HCT116 (cell line): ENCODE measurements around the gene PCNT. TPM values are rescaled to one million over a fixed set of nuclear protein-coding genes. Genes with fewer than 3 reads are reported as not detected.

ENCODE experiments used
- ATAC-seq: fragments of 200-7000 bp; cut with Tn5 transposase; 2 replicates; pipeline ENCODE4 v1.9.1; 2020; ENCODE audit warnings: mild to moderate bottlenecking, moderate library complexity
- BruUV-seq: library from RNA; stranded (reverse); fragments of 400-500 nt; replicated peaks from 2 replicates; lab custom pipeline; 2021; lab: Mats Ljungman, UMichigan
- CTCF ChIA-PET: fragments of 300-600 bp; sonication (Branson Sonifier 250); formaldehyde crosslinking; loops from one replicate; lab custom pipeline; 2021; ENCODE audit warnings: antibody characterized with exemption; lab: Charles Lee
- POLR2A ChIA-PET: fragments of 300-600, 350-600 bp; sonication (Branson Sonifier 250); formaldehyde crosslinking; loops from one replicate; lab custom pipeline; 2021; ENCODE audit warnings: antibody characterized with exemption; lab: Charles Lee
- RAD21 ChIA-PET, 2 experiments: fragments of 300-600 bp; sonication (Branson Sonifier 250); formaldehyde crosslinking; loops; one replicate each; lab custom pipeline; 2023; ENCODE audit warnings: low total read pairs in 2 of 2; ENCODE audit not compliant: uncharacterized antibody in 2 of 2, unreplicated experiment in 2 of 2, low non-redundant PET in 1 of 2; lab: Charles Lee
- DNase-seq: peaks from one replicate; pipeline ENCODE4 v3.0.0-alpha.2; 2010; ENCODE audit warnings: low read depth, low spot score
- H2AFZ ChIP-seq: fragments of 200-600 bp; shearing (Covaris generic), sonication (generic); 2 replicates; pipeline ENCODE4 v1.6.1; 2017; ENCODE audit warnings: low read depth, mixed run types, mixed read lengths, antibody characterized with exemption, low read length; ENCODE audit not compliant: poor library complexity, severe bottlenecking
- H3K27ac ChIP-seq: 2 replicates; pipeline ENCODE4 v1.5.1; 2012; ENCODE audit warnings: low read depth, low read length
- H3K27me3 ChIP-seq: fragments of 200-600 bp; sonication (generic); 2 replicates; pipeline ENCODE4 v1.6.1; 2016; ENCODE audit warnings: mixed run types, low read length, mixed read lengths; ENCODE audit not compliant: insufficient read depth
- H3K36me3 ChIP-seq, 2 experiments: fragments of 200-500 bp in 1 of 2; fragments of 200-600 bp in 1 of 2; sonication (Bioruptor generic) in 1 of 2; sonication (generic) in 1 of 2; 2 replicates each; pipeline versions ENCODE4 v1.5.1 to v1.6.1; 2014 to 2016; ENCODE audit warnings: low read length in 2 of 2, inconsistent platforms in 1 of 2, mixed read lengths in 1 of 2, mixed run types in 1 of 2; ENCODE audit not compliant: insufficient read depth in 2 of 2, control insufficient read depth in 1 of 2
- H3K4me1 ChIP-seq, 2 experiments: fragments of 200-600 bp in 1 of 2; sonication (generic) in 1 of 2; 2 replicates each; pipeline versions ENCODE4 v1.5.1 to v1.6.1; 2012 to 2017; ENCODE audit warnings: low read length in 2 of 2, inconsistent platforms in 1 of 2, mild to moderate bottlenecking in 1 of 2, mixed read lengths in 1 of 2, mixed run types in 1 of 2, moderate library complexity in 1 of 2; ENCODE audit not compliant: insufficient read depth in 2 of 2, control insufficient read depth in 1 of 2
- H3K4me2 ChIP-seq: fragments of 200-600 bp; sonication (generic); 2 replicates; pipeline ENCODE4 v1.6.1; 2017; ENCODE audit warnings: mixed run types, low read length, mixed read lengths
- H3K4me3 ChIP-seq, 2 experiments: fragments of 200-600 bp in 1 of 2; sonication (generic) in 1 of 2; replicated peaks in 1 of 2; 2 replicates each; pipeline ENCODE4 v1.5.1; 2011 to 2016; ENCODE audit warnings: low read length in 2 of 2, control low read depth in 1 of 2, low read depth in 1 of 2, mild to moderate bottlenecking in 1 of 2, mixed read lengths in 1 of 2, mixed run types in 1 of 2
- H3K79me2 ChIP-seq: fragments of 200-600 bp; sonication (generic); 2 replicates; pipeline ENCODE4 v1.6.1; 2017; ENCODE audit warnings: mild to moderate bottlenecking, mixed run types, low read length, moderate library complexity, mixed read lengths; ENCODE audit not compliant: insufficient read depth
- H3K9ac ChIP-seq: fragments of 200-600 bp; sonication (generic); 2 replicates; pipeline ENCODE4 v1.6.1; 2016; ENCODE audit warnings: low read length, mixed read lengths
- H3K9me2 ChIP-seq: fragments of 200-600 bp; sonication (generic), shearing (Covaris generic); 2 replicates; pipeline ENCODE4 v1.6.1; 2017; ENCODE audit warnings: mixed run types, mild to moderate bottlenecking, moderate library complexity; ENCODE audit not compliant: insufficient read depth
- H3K9me3 ChIP-seq, 2 experiments: fragments of 200-500 bp in 1 of 2; fragments of 200-600 bp in 1 of 2; sonication (Bioruptor generic) in 1 of 2; sonication (generic) in 1 of 2; 2 replicates each; pipeline ENCODE4 v1.6.1; 2014 to 2017; ENCODE audit warnings: low read length in 2 of 2, mixed read lengths in 2 of 2, inconsistent platforms in 1 of 2, low read depth in 1 of 2, mild to moderate bottlenecking in 1 of 2, mixed run types in 1 of 2, moderate library complexity in 1 of 2; ENCODE audit not compliant: control insufficient read depth in 1 of 2, insufficient read depth in 1 of 2
- H4K20me1 ChIP-seq: fragments of 200-600 bp; sonication (generic), shearing (Covaris generic); 2 replicates; pipeline ENCODE4 v1.6.1; 2017; ENCODE audit warnings: mixed run types, mild to moderate bottlenecking, moderate library complexity; ENCODE audit not compliant: insufficient read depth
- EGR1 ChIP-seq: IDR thresholded peaks from 2 replicates; pipeline ENCODE4 v1.6.1; 2012; ENCODE audit warnings: low read depth
- EZH2 ChIP-seq: fragments of 200-600 bp; sonication (generic); IDR thresholded peaks from 2 replicates; pipeline ENCODE4 v1.6.1; 2017; ENCODE audit warnings: antibody characterized with exemption, mixed run types
- FOSL1 ChIP-seq: IDR thresholded peaks from 2 replicates; pipeline ENCODE4 v1.6.1; 2012; ENCODE audit warnings: low read depth
- JUND ChIP-seq: IDR thresholded peaks from 2 replicates; pipeline ENCODE4 v1.6.1; 2012
- POLR2A ChIP-seq: IDR thresholded peaks from 2 replicates; pipeline ENCODE4 v1.7.0; 2011; ENCODE audit warnings: borderline replicate concordance; ENCODE audit not compliant: insufficient read depth, insufficient read length; ENCODE audit errors: extremely low read depth
- POLR2AphosphoS5 ChIP-seq: IDR thresholded peaks from 2 replicates; pipeline ENCODE4 v1.6.1; 2011; ENCODE audit warnings: mild to moderate bottlenecking, low read depth, low read length, moderate library complexity
- SP1 ChIP-seq: IDR thresholded peaks from 2 replicates; pipeline ENCODE4 v1.6.1; 2012; ENCODE audit warnings: low read depth
- SRF ChIP-seq: IDR thresholded peaks from 2 replicates; pipeline ENCODE4 v1.6.1; 2012; ENCODE audit warnings: low read depth
- YY1 ChIP-seq: IDR thresholded peaks from 2 replicates; pipeline ENCODE4 v1.6.1; 2011; ENCODE audit warnings: low read length, low read depth, moderate library complexity, mild to moderate bottlenecking; ENCODE audit not compliant: insufficient replicate concordance; ENCODE audit errors: extremely low read depth
- ZFX ChIP-seq: fragments of 450-650 bp; IDR thresholded peaks from 2 replicates; pipeline ENCODE4 v1.6.1; 2017
- ZNF274 ChIP-seq: fragments of 200-500 bp; sonication (Bioruptor generic); IDR thresholded peaks from 2 replicates; pipeline ENCODE4 v1.6.1; 2014; ENCODE audit warnings: mild to moderate bottlenecking, low read depth, low read length, inconsistent platforms
- intact Hi-C: fragments of 100-400 bp; cut with micrococcal nuclease; formaldehyde crosslinking; loops from 2 replicates; pipeline ENCODE4 v1.10.0; 2022
- total RNA-seq: library from RNA; stranded (reverse); gene quantifications from one replicate; pipeline ENCODE4 v1.2.1, GENCODE V29; 2021; ENCODE audit not compliant: unreplicated experiment
- TF ChIP-seq, protein P1 (sequence below): IDR thresholded peaks from 2 replicates; pipeline ENCODE4 v1.6.1; 2012; ENCODE audit warnings: low read depth
- TF ChIP-seq, protein P2 (sequence below): IDR thresholded peaks from 2 replicates; pipeline ENCODE4 v1.6.1; 2011; ENCODE audit warnings: mild to moderate bottlenecking, low read length, moderate library complexity; ENCODE audit not compliant: insufficient replicate concordance; ENCODE audit errors: extremely low read depth
- TF ChIP-seq, protein P3 (sequence below), 3 experiments: fragments of 200-600 bp in 1 of 3; sonication (generic) in 1 of 3; IDR thresholded peaks in 2 of 3; conservative IDR thresholded peaks in 1 of 3; 2 replicates each; pipeline ENCODE4 v1.5.1; 2012 to 2017; ENCODE audit warnings: low read depth in 2 of 3, low read length in 2 of 3, antibody characterized with exemption in 1 of 3, borderline replicate concordance in 1 of 3, control low read depth in 1 of 3, mild to moderate bottlenecking in 1 of 3, mixed read lengths in 1 of 3, mixed run types in 1 of 3, moderate library complexity in 1 of 3; ENCODE audit not compliant: insufficient read depth in 1 of 3

Gene PCNT
- total RNA-seq, 1 experiment from 2014 or later: 43.6 TPM

DNA sequence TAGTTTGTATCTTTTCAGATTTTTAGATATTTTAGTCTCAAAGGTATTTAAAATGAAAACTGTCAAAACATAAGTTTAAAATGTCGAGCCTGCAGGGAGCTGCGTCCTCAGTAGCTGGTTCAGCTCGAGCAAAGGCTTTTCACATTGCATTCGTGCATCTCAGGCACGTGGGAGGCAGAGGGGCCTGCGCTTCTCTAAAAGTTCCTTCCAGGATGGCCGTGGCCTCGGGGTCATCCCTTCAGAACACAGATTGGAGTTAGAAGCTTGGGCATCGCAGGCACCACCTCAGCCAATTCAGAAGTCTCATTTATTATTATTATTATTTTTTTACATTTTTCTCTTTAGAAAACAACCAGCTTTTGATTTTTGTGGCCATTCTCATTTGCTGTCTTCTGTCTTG is 67.8 kb downstream of the PCNT start:
- DNase-seq: no peak
- no peak overlapping the region for H3K4me3 ChIP-seq
- no peak overlapping the region for H2AFZ ChIP-seq
- H3K4me2 ChIP-seq: no peak overlapping the region
- CTCF ChIA-PET: no interaction called here
- H3K27me3 ChIP-seq: no peaks in the 10 kb centered on the region
- no peak overlapping the region for H3K27ac ChIP-seq
- H3K9ac ChIP-seq: no peak overlapping the region
- peaks cover 2 to 3% of the 10 kb centered on the region in 2 experiments; a peak in 2 of 4 replicates for H3K36me3 ChIP-seq
- no peaks in the 10 kb centered on the region for H4K20me1 ChIP-seq
- H3K79me2 ChIP-seq: no peaks in the 10 kb centered on the region
- H3K9me3 ChIP-seq: no peaks in the 10 kb centered on the region
- no peaks in the 10 kb centered on the region for H3K9me2 ChIP-seq
- RAD21 ChIA-PET: no interaction called here
- ATAC-seq: no peak
- TF ChIP-seq ZNF274: no peak
- TF ChIP-seq POLR2AphosphoS5: no peak
- TF ChIP-seq SRF: no peak
- H3K4me1 ChIP-seq: no peaks in the 10 kb centered on the region
- intact Hi-C loops: no loop called here
- BruUV-seq: no TSS peak
- POLR2A ChIA-PET: no interaction called here

DNA sequence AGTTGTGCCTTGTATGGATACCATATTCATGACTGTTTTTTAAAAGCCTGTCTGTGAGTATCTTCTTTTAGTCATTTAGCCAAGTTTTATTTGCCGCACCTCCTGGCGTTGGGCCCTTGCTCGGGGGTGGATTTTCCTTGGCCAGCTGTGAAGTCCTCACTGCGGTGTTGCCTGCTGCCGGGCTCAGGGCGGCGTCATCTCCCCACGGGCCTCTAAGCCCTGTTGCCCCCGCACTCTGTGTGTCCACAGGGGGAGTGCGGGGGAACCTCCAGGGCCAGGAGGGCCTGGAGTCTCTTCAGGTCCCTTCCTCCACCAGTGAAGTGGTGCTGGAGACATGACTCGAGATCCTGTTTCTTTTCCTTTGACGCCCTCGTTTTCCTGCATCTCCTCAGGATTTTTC is 69.0 kb downstream of the PCNT start:
- DNase-seq (no peak), ATAC-seq (no peak)
- Histone ChIP-seq H3K9ac (no peak overlapping the region), H3K4me3 (no peak overlapping the region), H3K27ac (no peak overlapping the region), H4K20me1 (no peaks in the 10 kb centered on the region), H3K79me2 (no peaks in the 10 kb centered on the region), H3K9me3 (no peaks in the 10 kb centered on the region), H3K9me2 (no peaks in the 10 kb centered on the region), H3K27me3 (no peaks in the 10 kb centered on the region), H2AFZ (no peak overlapping the region), H3K4me1 (no peaks in the 10 kb centered on the region), H3K4me2 (no peak overlapping the region), H3K36me3 (peaks cover 7 to 10% of the 10 kb centered on the region in 2 experiments; a peak in 3 of 4 replicates)
- ChIA-PET POLR2A (no interaction called here), CTCF (no interaction called here), RAD21 (no interaction called here)
- intact Hi-C loops: no loop called here
- no TSS peak for BruUV-seq
- TF ChIP-seq YY1 (no peak), EZH2 (no peak), JUND (no peak), EGR1 (no peak), POLR2AphosphoS5 (no peak), ZFX (no peak), FOSL1 (no peak), SP1 (no peak), POLR2A (no peak)
- TF ChIP-seq, protein P1, sequence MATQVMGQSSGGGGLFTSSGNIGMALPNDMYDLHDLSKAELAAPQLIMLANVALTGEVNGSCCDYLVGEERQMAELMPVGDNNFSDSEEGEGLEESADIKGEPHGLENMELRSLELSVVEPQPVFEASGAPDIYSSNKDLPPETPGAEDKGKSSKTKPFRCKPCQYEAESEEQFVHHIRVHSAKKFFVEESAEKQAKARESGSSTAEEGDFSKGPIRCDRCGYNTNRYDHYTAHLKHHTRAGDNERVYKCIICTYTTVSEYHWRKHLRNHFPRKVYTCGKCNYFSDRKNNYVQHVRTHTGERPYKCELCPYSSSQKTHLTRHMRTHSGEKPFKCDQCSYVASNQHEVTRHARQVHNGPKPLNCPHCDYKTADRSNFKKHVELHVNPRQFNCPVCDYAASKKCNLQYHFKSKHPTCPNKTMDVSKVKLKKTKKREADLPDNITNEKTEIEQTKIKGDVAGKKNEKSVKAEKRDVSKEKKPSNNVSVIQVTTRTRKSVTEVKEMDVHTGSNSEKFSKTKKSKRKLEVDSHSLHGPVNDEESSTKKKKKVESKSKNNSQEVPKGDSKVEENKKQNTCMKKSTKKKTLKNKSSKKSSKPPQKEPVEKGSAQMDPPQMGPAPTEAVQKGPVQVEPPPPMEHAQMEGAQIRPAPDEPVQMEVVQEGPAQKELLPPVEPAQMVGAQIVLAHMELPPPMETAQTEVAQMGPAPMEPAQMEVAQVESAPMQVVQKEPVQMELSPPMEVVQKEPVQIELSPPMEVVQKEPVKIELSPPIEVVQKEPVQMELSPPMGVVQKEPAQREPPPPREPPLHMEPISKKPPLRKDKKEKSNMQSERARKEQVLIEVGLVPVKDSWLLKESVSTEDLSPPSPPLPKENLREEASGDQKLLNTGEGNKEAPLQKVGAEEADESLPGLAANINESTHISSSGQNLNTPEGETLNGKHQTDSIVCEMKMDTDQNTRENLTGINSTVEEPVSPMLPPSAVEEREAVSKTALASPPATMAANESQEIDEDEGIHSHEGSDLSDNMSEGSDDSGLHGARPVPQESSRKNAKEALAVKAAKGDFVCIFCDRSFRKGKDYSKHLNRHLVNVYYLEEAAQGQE: no peak
- TF ChIP-seq, protein P2, sequence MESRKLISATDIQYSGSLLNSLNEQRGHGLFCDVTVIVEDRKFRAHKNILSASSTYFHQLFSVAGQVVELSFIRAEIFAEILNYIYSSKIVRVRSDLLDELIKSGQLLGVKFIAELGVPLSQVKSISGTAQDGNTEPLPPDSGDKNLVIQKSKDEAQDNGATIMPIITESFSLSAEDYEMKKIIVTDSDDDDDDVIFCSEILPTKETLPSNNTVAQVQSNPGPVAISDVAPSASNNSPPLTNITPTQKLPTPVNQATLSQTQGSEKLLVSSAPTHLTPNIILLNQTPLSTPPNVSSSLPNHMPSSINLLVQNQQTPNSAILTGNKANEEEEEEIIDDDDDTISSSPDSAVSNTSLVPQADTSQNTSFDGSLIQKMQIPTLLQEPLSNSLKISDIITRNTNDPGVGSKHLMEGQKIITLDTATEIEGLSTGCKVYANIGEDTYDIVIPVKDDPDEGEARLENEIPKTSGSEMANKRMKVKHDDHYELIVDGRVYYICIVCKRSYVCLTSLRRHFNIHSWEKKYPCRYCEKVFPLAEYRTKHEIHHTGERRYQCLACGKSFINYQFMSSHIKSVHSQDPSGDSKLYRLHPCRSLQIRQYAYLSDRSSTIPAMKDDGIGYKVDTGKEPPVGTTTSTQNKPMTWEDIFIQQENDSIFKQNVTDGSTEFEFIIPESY: no peak
- TF ChIP-seq, protein P3, sequence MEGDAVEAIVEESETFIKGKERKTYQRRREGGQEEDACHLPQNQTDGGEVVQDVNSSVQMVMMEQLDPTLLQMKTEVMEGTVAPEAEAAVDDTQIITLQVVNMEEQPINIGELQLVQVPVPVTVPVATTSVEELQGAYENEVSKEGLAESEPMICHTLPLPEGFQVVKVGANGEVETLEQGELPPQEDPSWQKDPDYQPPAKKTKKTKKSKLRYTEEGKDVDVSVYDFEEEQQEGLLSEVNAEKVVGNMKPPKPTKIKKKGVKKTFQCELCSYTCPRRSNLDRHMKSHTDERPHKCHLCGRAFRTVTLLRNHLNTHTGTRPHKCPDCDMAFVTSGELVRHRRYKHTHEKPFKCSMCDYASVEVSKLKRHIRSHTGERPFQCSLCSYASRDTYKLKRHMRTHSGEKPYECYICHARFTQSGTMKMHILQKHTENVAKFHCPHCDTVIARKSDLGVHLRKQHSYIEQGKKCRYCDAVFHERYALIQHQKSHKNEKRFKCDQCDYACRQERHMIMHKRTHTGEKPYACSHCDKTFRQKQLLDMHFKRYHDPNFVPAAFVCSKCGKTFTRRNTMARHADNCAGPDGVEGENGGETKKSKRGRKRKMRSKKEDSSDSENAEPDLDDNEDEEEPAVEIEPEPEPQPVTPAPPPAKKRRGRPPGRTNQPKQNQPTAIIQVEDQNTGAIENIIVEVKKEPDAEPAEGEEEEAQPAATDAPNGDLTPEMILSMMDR (IDR thresholded peaks at IDR 0.05 in 2 of 3, conservative IDR thresholded peaks at IDR 0.05 in 1 of 3; ENCODE audit: borderline replicate concordance in 1 of 3, insufficient read depth in 1 of 3, low read depth in 2 of 3, low read length in 2 of 3): no peak
